HuH-7 (cell line): ENCODE results near the gene UTY.
"Not testable (repeated sequence)": the region's sequence is repeated elsewhere in the genome, so short reads cannot be mapped to it uniquely, and the experiment has no call there.

Experiments
- DNase-seq: peaks from one replicate; pipeline ENCODE4 v3.0.0; 2011; ENCODE audit warnings: low spot score

Gene UTY

GRCh38 chrY:13299411-13299810, 180.4 kb downstream of the UTY start:
- DNase-seq: no peak

- no peak for DNase-seq
Observed at GRCh38 chrY:13296176-13296890, 183.5 kb downstream of the UTY start.

GRCh38 chrY:13295026-13295425, 184.8 kb downstream of the UTY start:
- no peak for DNase-seq

- DNase-seq: no peak
Observed at GRCh38 chrY:13291199-13291598, 188.6 kb downstream of the UTY start.

GRCh38 chrY:13282151-13283054, 197.4 kb downstream of the UTY start:
- not testable (repeated sequence) for DNase-seq

GRCh38 chrY:13279561-13279960, 200.3 kb downstream of the UTY start:
- DNase-seq: no peak

GRCh38 chrY:13271706-13272105, 208.1 kb downstream of the UTY start:
- DNase-seq: no peak

- DNase-seq: not testable (repeated sequence)
Observed at GRCh38 chrY:13253941-13254440, 225.8 kb downstream of the UTY start.

GRCh38 chrY:13250421-13250820, 229.4 kb downstream of the UTY start:
- DNase-seq: no peak

GRCh38 chrY:13243716-13244115, 236.1 kb downstream of the UTY start:
- no peak for DNase-seq

- DNase-seq: no peak
Observed at GRCh38 chrY:13233901-13234300, 245.9 kb downstream of the UTY start.

- DNase-seq: no peak
Observed at GRCh38 chrY:13233118-13233517, 246.7 kb downstream of the UTY start.

GRCh38 chrY:13227354-13227953, 252.4 kb downstream of the UTY start:
- no peak for DNase-seq

- no peak for DNase-seq
Observed at GRCh38 chrY:13210961-13211646, 268.7 kb downstream of the UTY start.

GRCh38 chrY:13205214-13205613, 274.6 kb downstream of the UTY start:
- no peak for DNase-seq
